HG03108 (cell line): ENCODE results near the gene GRID1.
"Not testable (repeated sequence)": the region's sequence is repeated elsewhere in the genome, so short reads cannot be mapped to it uniquely, and the experiment has no call there.

Source experiments
- ATAC-seq: cut with Tn5 transposase; IDR thresholded peaks from one replicate; pipeline ENCODE4 v1.9.1; 2021; ENCODE audit warnings: moderate library complexity; ENCODE audit not compliant: unreplicated experiment

The GRID1 gene

DNA sequence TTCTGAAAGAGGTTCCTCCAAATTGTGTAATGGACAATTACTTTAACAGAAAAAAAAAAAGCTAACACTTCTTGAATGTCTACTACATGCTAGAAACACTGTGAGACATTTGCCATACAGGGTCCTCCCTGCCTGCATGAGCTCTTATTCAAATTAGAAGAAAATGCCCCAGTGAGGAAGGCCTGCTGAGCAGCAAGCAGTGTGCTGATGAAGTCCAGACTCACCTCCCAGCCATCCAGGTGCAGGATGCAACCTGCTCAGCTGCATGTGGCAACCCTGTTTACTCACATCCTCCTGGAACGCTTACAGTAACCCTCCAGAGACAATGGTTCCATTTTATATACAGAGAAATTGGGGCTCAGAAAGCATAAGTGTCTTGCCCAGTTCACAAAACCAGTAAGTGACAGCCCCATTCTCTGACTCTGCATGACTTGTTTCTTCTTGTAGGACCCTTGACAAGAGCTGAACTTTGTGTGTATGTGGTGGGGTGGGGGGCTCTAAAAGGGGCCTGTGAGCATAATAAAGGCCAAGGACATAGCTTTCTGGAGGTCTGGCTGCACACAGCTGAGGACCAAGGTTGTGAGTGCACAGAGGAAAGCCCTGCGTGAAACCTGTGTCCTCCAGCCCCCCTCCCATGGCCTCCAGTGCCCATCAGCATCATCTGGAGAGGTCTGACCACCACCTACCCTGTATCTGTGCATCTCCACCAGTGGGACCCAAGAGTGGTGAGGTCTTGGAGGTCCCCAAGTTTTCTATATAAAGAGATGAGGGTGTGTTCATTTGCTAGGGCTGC, 387.8 kb downstream of the GRID1 start:
- ATAC-seq, result no peak

DNA sequence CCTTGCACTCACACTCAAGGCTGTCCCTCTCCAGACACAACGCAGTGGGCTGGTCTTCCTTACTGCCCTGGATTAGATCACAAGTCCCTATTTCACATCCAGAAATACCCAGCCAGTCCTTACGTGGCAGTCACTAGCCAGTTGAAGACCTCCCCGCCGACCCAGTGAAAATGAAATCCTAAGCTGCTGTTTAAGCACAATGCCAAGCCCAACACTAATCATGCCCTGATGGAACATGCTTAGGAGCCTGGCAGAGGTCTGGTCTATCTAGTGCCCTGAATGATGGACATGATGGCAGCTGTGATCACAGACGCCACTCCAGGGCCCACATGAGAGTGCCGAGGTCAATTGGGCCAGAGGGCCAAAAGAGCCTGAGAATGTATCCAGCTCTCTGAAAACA, 389.0 kb downstream of the GRID1 start:
- ATAC-seq, result no peak

DNA sequence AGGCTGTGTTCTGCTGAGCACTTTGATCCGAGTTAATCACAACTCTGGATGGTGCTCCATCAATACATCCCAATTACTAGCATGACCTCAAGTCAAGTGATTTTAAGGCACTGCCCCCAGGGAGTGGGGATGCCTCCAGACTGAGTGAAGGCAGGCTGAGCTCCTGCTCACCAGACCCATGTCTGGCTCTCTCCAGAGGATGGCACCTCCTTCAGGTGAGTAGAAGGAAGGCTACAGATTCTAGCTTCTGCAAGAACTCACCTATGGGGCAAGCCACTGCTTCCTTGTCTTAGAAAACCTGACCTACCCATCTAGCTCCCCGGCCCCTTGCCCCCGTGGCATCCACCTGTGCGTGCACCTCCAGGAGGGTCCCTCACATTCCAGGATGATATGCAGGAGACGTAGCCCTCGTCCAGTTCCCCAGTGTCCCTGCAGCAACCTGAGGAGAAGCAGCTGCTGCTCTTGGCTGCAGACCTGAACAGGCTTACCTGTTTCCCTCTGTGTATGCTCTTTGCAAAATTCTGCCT, 390.3 kb downstream of the GRID1 start:
- no peak for ATAC-seq

DNA sequence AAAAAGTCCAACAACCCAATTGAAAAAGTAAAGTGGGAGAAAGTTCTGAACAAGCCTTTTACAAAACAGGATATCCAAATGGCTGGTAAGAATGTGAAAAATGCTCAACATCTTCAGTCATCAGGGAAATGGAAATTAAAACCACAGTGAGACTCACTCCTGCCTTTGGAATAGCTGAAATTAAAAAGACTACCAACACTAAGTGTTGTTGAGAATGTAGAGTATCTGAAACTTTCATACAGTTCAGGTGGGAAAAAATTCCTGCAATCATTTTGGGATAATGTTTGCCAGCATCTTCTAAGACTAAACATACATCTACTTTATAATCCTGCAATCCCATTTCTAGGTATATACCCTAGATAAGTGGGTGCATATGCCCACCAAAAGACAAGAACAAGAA, 395.1 kb downstream of the GRID1 start:
- ATAC-seq, result no peak

DNA sequence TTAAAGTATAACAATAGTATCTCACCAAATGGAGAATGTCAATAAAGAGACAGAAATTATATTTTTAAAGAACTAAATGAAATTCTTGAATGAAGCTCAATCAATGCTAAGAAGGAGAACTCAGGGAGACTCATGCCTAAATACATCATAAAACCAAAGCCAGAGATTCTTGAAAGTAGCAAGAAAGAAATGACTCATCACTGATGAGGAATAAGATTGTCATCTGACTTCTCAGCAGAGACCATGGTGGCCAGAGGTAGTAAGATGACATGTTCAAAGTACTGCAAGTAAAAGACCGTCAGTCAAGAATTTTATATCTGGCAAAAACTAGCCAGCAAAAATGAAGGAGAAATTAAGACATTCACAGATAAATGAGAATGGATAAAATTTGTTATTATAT, 399.0 kb downstream of the GRID1 start:
- no peak for ATAC-seq

DNA sequence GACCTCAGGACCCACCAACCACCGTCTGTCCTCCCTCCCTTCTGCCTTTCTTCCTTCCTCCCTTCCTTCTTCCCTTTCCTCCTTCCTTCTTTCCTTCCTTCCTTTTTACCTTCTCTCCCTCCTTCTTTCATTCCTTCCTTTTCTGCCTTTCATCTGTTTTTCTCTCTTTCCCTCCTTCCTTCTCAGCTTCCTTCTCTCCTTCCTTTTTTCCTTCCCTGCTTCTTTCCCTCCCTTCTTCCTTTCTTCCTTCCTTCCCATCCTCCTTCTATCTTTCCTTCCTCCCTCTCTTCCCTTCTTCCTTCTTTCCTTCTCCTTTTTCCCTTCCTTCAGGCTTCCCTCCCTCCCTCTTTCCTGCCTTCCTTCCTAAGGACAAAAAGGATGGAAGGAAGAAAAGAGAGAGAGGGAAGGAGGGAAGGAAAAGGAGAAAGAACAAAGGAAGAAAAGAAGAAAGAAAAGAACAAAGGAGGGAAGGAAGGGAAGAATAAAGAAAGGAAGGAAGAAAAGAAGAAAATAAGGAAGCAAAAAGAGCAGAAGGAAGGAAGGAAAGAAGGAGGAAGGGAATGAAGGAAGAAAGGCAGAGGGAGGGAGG, 405.0 kb downstream of the GRID1 start:
- ATAC-seq, result no peak

DNA sequence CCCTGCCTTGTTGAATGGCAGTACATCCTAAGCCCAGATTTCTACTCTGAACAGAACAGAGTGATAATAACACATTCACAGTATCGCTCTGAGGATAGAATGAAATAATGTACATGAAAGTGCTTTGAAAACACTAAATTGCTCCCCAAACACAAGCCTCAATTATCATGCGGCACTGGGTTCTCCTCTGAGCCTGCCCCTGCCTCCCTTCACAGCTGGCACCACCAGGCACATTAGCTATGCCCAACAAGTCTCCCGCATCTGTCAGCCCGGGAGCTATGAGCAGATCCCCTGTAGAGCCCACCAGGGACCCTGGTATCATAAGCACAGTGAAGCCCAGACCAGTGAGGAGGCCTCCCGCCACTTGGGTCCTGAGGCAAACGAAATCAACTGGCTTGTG, 405.5 kb downstream of the GRID1 start:
- no peak for ATAC-seq

DNA sequence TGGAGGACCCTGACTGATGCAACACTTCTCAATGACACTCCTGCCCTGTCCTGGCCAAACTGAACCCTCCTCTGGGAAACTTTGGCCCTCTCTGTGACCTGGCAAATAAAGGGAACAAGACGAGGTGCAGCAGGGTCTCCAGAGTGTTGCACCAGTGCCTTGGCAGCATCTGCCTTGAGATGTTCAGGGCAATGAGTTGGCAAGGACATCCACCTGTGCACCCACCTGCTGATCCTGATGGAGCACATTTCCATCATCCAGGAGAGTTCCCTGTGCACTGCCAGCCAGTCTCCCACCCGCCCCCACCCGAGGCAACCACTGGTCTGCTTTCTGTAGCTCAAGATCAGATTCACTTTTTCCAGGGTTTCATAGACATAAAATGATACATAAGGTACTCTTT, 407.4 kb downstream of the GRID1 start:
- no peak for ATAC-seq

DNA sequence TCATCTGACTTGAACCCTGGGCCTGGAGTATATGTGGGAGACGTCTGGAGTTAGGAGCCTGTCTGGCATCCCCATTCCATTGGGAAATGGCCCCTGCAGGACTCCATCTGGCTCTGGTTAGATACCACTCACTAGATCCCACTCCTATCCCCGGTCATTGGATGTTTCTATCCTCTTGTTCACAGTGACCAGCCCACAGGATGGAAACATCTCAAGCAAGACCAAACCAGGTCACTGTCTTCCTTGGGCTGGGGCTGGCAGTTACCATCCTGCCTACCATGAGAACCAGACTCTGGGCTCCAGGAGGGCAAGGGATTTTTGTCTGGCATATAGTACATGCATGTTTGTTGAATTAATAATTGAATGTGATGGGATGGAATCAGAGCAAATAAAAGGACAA, 415.7 kb downstream of the GRID1 start:
- ATAC-seq, result no peak

DNA sequence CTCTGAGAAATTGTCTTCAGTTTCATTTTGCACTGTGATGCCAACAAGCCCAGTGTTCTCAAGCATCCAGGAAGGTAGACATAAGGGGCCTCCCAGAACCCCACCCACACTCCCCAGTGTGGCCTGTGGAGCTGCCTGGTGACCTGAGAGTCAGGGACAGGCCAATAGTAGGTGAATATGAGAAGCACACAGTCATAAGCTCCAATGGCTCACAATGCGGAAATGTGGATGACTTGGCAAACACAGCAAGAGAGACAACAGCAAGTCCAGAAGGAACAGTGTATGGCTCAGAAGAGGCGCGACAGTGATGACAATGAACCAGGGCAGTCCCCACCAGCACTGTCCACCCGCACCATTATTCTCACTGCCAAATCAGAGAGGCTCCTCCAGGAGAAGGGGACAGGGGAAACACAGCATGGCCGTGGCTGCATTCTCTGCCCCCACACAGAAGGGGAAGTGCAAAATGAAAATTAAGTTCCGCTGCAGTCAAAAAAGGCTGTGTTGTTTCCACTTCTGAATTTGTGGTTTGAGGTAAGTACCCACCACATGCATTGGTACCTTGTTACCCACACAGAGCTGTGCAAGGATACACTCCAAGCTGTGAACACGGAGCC, 419.8 kb downstream of the GRID1 start:
- peak; percentile 85 for ATAC-seq

DNA sequence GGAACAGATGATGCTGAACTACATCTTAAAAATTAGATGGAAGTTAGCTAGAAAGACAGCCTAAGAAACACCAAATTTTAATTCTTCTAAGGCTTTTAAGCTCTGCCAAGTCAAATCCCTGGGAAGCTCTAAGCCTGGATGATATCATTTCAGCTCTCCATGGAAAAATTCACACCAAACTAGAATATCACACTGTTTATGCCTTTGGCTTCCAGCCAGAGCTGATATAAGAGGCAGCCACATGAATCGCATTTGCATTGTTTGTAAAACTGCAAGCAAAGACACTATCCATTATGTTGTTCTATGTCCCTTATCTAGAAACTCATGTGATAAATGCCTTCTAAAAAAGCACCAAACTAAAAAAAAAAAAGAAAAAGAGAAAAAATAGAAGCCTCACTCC, 430.4 kb downstream of the GRID1 start:
- no peak for ATAC-seq

DNA sequence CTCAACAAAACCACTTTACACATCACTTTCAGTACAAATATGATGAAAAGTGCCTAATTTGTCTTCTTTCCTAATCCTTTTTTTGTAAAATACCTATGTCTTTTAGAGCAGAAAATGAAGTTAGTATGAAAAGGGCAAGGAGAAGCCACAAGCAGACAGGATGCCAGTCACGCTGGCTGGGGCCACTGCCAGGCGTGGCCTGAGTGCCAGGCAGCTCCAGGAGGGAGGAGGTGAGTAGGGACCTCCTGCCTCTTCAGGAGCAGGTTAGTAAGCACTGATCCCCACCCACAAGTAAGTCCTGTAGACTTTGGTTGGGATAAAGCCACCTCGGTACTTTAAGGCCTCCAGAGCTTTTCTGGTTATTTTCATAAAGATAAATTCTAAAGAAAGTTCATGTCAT, 432.0 kb downstream of the GRID1 start:
- ATAC-seq, result no peak

DNA sequence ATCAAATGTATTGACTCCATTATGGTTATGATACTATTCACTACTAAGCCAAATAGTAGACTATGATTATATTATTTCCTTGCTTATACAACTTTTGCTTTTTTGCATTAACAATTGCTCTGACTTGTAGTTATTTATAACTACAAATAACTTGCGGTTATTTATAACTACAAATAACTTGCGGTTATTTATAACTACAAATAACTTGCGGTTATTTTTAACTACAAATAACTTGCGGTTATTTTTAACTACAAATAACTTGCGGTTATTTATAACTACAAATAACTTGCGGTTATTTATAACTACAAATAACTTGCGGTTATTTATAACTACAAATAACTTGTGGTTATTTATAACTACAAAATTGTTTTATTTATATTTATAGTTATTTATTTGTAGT, 436.6 kb downstream of the GRID1 start:
- not testable (repeated sequence) for ATAC-seq

DNA sequence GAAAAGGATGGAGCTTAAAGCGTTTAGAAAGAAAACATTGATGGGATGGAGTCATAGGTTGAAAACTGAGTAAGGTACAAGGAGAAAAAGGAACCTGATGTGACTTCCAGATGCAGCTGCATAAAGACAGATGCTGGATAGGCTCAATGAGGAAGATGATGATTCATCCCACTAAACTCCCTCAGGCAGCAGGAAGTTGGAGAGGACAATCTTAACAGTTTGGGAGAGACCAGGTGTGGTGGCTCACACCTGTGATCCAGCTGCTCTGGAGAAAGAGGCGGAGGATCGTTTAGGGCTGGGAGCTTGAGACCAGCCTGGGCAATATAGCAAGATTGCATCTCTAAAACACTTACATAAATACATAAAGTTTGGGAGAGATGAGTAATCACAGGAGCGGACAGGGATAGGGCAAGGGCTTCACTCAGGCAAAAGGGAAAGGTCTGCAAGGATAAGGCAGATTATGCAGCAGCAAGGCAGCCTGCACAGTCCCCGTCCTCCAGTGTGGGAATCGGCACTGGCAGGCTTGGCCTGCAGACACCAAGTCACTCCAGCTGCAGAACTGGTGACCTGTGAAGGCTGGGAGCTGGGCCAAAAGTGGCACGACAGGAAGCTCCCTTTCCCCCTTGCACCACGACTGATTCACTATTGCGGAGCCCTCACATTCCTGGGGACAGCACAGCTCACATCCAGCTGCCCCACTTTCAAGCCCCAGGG, 438.5 kb downstream of the GRID1 start:
- ATAC-seq, result no peak

DNA sequence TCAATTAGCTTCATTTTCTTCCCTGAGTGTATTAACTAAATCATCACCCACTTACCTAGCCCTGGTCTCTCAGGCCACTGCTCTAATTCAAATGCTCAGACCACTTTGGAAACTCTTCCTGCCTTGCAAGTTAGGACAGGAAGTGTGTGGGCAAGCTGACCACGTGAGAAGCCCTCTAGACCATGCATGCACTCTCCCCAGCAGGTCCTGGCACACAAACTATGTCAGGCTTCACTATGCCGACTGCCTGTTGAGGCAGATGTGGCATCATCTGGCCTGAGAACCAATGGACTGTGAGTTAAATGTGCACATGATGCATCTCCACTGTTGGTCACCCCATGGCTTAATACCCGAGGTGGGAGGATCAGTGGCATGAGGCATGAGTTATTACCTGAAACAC, 439.6 kb downstream of the GRID1 start:
- no peak for ATAC-seq

DNA sequence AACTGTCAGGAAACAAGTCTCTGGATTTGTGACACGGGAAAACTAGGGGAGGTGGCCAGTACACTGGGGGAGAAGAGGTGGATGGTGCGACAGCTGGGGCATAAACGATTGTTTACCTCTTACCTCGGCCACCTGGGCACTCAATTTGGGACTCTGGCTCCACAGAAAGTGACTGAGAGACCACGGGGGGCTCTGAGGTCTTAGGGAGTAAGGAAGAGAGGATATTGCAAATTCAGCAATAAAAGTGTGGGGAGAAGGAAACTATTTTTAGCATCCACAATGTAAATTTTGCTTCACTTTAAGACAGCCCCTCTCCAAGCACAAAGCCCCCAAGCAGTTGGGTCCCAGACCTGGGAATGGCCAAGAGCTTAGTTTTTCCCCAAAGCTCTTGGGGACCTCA, 440.5 kb downstream of the GRID1 start:
- no peak for ATAC-seq

DNA sequence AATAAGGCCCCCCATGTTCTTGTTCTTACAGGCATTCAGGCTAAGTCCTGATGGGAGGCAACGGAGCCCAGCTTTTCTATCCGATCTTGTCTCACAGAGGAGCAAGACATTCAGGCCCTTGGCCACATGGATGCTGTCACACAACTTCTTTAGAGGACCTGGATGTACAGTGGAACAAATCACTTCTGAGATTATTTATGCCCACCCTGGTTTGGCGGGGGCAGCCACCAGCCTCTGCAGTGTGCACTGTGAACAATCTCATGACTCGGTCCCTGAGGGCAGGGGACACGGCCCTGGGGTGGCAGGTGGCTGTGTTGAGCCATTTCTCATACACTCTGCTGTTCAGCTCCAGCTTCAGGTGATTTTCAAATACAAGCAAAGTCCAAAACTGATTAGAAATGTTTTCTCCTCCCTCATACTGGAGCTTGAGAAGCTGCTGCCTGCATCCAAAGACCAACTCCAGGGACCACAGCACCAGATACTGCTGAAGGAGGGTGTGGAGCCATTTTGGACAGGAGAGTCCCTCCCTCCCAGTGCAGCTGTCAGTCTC, 441.3 kb downstream of the GRID1 start:
- no peak for ATAC-seq

DNA sequence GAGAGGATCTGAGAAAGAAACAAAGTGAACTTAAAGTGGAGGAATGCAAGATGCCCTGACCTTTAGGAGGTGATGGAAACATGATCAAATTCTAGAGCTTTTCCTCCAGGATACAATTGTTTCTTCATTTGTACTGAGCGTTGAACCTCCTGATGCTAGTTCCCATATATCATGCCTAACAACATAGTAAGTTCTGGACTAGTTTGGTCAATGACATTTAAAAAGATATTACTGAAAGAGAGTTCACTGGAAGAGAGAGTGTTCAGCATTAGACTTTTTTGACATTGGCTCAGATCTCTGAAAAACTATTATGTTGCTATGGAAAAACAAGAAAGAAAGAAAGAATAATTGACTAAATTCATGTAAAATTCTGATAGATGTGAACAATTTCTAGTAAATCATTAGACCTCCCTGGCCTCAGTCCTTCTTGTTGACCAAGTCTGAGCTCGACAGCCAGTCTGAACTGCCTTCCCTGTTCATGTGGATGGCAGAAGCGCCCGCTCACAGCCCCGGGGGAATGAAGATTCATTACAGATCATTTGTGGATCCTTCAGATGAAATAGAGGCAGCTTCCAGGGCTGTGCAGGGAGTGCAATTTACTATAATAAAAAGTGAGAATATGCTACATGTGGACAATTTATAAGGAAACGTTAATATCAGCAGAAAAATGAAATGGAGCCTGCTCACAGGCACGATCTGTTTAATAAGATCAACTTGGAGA, 442.1 kb downstream of the GRID1 start:
- ATAC-seq, result no peak

DNA sequence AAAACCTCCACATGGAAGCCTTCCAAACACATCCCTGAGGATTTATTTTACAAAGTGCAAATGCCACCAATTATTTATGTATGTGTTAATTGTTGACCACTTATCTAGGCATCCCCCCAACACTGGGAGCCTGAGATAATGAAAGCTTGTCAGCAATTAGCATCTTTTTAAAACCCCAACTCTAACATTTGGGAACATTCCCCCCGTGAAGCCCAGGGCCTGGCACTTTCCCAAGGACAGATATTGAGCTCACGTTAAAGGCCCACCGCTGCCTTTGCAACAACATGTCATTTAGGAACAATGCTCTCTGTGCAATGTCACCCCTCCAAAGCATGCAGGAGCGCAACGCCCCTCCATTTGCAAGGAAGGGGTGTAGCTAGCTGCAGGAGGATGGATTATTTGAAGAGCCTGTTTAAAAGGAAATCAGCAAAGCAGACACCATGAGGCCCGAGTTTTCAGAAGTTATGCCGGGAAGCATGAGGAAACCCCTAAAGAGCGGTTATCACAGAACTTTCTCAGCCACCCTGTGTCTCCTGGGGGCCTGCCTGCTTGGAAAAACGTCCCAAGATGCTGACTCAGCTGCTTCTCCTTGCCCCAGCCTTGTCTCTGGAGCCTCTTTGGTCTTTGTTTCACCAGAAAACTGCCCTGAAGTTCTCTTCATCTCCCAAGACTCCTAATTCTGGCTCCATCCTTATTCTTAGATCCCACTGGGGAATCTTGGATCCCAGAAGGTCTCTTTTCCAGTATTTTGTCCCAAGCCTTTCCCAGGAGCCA, 444.1 kb downstream of the GRID1 start:
- no peak for ATAC-seq

DNA sequence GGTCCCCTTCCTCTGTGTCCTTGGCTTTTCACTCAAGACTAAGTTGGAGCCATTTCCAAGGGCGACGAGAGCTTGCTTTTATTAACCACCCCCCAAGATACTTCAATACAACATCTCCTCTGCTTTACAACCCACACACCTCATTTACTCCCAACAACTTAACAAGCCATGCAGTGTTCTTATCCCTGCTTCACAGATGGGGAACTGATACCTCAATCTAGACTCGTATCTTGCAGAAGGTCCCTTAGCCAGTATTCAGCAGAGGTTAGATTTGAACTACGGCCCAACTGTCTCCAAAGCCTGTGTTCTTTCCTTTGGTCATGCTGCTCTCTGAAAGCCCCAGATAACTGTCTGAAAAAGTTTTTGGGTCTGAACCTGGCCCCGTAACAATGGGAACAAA, 444.8 kb downstream of the GRID1 start:
- no peak for ATAC-seq
